OCI-LY3 (cell line): ENCODE results near the gene MON2.

ENCODE experiments used
- H2AFZ ChIP-seq: fragments of 200-600, 300-600 bp; shearing (Covaris generic); 2 replicates; pipeline ENCODE4 v1.6.0; 2014; ENCODE audit warnings: antibody characterized with exemption, low read depth, low read length
- H3K27ac ChIP-seq: fragments of 200-600, 300-600 bp; sonication (generic); 2 replicates; pipeline ENCODE4 v1.5.1; 2014; ENCODE audit warnings: mild to moderate bottlenecking, low read length, moderate library complexity, mixed read lengths
- H3K27me3 ChIP-seq: fragments of 200-600, 300-600 bp; sonication (generic); 2 replicates; pipeline ENCODE4 v1.6.1; 2014; ENCODE audit warnings: low read depth, low read length, mixed read lengths
- H3K36me3 ChIP-seq: fragments of 200-600, 300-600 bp; sonication (generic); replicated peaks from 2 replicates; pipeline ENCODE3; 2014; ENCODE audit warnings: low read depth, low read length, mixed read lengths
- H3K4me1 ChIP-seq: fragments of 300-600, 200-600 bp; sonication (generic); 2 replicates; pipeline ENCODE4 v1.6.1; 2014; ENCODE audit warnings: low read length, mixed read lengths
- H3K4me2 ChIP-seq: fragments of 200-600, 300-600 bp; sonication (generic); 2 replicates; pipeline ENCODE4 v1.6.1; 2014; ENCODE audit warnings: low read length, mixed read lengths
- H3K4me3 ChIP-seq: fragments of 300-600, 200-600 bp; sonication (generic); 2 replicates; pipeline ENCODE4 v1.5.1; 2014; ENCODE audit warnings: antibody characterized with exemption, mild to moderate bottlenecking, low read length, moderate library complexity
- H3K79me2 ChIP-seq: fragments of 300-600, 200-600 bp; shearing (Covaris generic); 2 replicates; pipeline ENCODE4 v1.6.1; 2014; ENCODE audit warnings: mild to moderate bottlenecking, low read length, mixed read lengths
- H3K9ac ChIP-seq: fragments of 300-600, 200-600 bp; shearing (Covaris generic); 2 replicates; pipeline ENCODE4 v1.6.0; 2014; ENCODE audit warnings: mild to moderate bottlenecking, low read length, moderate library complexity
- H3K9me3 ChIP-seq: fragments of 200-600, 300-600 bp; shearing (Covaris generic); 2 replicates; pipeline ENCODE4 v1.6.1; 2014; ENCODE audit warnings: low read length, mixed read lengths; ENCODE audit not compliant: insufficient read depth
- H4K20me1 ChIP-seq: fragments of 200-600, 300-600 bp; sonication (generic); 2 replicates; pipeline ENCODE4 v1.6.1; 2016; ENCODE audit warnings: low read length, mixed read lengths; ENCODE audit not compliant: insufficient read depth
- CTCF ChIP-seq: fragments of 200-600, 300-600 bp; sonication (generic); IDR thresholded peaks from 2 replicates; pipeline ENCODE4 v1.5.1; 2014; ENCODE audit warnings: antibody characterized with exemption, low read length, low read depth
- EZH2phosphoT487 ChIP-seq: fragments of 200-600 bp; shearing (Covaris generic); IDR thresholded peaks from 2 replicates; pipeline ENCODE4 v1.6.1; 2018; ENCODE audit warnings: antibody characterized with exemption, mixed run types, low read depth

MON2 gene

DNA sequence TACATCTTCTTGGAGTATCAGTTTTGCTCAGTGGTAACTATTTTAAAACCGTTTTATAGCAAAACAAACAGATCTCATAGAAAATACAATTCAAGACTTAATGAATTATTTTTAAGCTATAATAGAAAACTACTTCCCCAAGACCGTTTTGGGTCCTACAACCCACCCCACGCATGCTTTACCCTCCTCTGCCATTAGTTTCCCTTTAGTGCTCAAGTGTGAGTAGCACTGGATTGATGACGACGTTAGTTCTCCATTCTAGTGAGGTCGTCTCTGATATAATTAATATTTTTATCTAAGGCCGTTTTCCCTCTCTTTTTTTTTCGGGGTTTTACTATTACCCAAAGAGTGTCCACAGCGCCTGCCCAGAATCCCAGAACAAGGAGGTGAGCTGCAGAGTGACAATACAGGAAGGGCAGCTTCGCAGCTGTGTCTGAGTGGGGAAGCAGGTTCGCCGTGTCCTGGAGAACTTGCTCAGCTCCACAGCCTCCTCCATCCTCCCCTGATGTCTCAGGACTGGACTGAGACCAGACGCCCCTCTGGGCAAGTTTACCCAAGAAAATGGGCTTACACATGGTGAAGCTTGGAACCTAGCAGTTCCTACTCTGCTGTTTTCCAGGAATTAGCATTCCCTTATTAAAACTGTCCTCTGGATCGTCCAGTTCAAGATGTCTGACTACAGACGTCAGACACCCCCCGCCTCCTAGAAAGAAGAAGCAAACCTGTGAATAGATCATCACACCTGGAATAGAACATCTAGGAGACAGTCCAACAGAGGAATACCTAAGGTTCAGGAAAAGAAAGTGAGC, 31.9 kb upstream of the MON2 start:
- H2AFZ ChIP-seq: peak overlapping the region; percentile 87
- no peaks in the 10 kb centered on the region for H4K20me1 ChIP-seq
- H3K79me2 ChIP-seq: no peaks in the 10 kb centered on the region
- H3K4me3 ChIP-seq: peak overlapping the region; percentile 74
- H3K9ac ChIP-seq: peak overlapping the region; percentile 15; the same call in 1 of the 2 replicates
- peak overlapping the region; percentile 72 for H3K4me2 ChIP-seq
- no peak overlapping the region for H3K27ac ChIP-seq
- TF ChIP-seq CTCF (no peak), EZH2phosphoT487 (no peak)
- H3K27me3 ChIP-seq: peaks cover 9% of the 10 kb centered on the region; the same call in 1 of the 2 replicates
- 0 out of 2 replicates have a peak, but pooled peaks cover 3% of the 10 kb centered on the region for H3K4me1 ChIP-seq
- H3K9me3 ChIP-seq: no peaks in the 10 kb centered on the region
- no peaks in the 10 kb centered on the region for H3K36me3 ChIP-seq

- Histone ChIP-seq H3K4me1 (0 out of 2 replicates have a peak, but pooled peaks cover 3% of the 10 kb centered on the region), H3K4me3 (peak overlapping the region; percentile 74), H3K9ac (0 out of 2 replicates have a peak overlapping the region, but pooled peaks have one; percentile 15), H3K36me3 (no peaks in the 10 kb centered on the region), H3K4me2 (peak overlapping the region; percentile 72), H3K79me2 (no peaks in the 10 kb centered on the region), H2AFZ (peak overlapping the region; percentile 87), H4K20me1 (no peaks in the 10 kb centered on the region), H3K27me3 (peaks cover 5% of the 10 kb centered on the region; the same call in 1 of the 2 replicates), H3K27ac (no peak overlapping the region), H3K9me3 (no peaks in the 10 kb centered on the region)
- TF ChIP-seq CTCF: peak; percentile 25; the same call in 1 of the 2 replicates
- no peak for TF ChIP-seq EZH2phosphoT487
Observed at GRCh38 chr12:62435303-62436163, 31.1 kb upstream of the MON2 start.

GRCh38 chr12:62436164-62436503, 30.5 kb upstream of the MON2 start:
- H3K4me3 ChIP-seq: no peak overlapping the region
- no peaks in the 10 kb centered on the region for H3K9me3 ChIP-seq
- peak overlapping the region; percentile 72; the same call in 1 of the 2 replicates for H3K4me2 ChIP-seq
- H3K79me2 ChIP-seq: no peaks in the 10 kb centered on the region
- TF ChIP-seq CTCF (no peak), EZH2phosphoT487 (no peak)
- H3K36me3 ChIP-seq: no peaks in the 10 kb centered on the region
- no peak overlapping the region for H2AFZ ChIP-seq
- no peak overlapping the region for H3K9ac ChIP-seq
- no peak overlapping the region for H3K27ac ChIP-seq
- 0 out of 2 replicates have a peak, but pooled peaks cover 3% of the 10 kb centered on the region for H3K4me1 ChIP-seq
- H3K27me3 ChIP-seq: peaks cover 3% of the 10 kb centered on the region; the same call in 1 of the 2 replicates
- H4K20me1 ChIP-seq: no peaks in the 10 kb centered on the region
